GM18861 (cell line): ENCODE data around the gene POLR2L.

Source experiments
- ATAC-seq: cut with Tn5 transposase; IDR thresholded peaks from one replicate; pipeline ENCODE4 v1.9.1; 2021; ENCODE audit not compliant: unreplicated experiment

POLR2L gene

DNA sequence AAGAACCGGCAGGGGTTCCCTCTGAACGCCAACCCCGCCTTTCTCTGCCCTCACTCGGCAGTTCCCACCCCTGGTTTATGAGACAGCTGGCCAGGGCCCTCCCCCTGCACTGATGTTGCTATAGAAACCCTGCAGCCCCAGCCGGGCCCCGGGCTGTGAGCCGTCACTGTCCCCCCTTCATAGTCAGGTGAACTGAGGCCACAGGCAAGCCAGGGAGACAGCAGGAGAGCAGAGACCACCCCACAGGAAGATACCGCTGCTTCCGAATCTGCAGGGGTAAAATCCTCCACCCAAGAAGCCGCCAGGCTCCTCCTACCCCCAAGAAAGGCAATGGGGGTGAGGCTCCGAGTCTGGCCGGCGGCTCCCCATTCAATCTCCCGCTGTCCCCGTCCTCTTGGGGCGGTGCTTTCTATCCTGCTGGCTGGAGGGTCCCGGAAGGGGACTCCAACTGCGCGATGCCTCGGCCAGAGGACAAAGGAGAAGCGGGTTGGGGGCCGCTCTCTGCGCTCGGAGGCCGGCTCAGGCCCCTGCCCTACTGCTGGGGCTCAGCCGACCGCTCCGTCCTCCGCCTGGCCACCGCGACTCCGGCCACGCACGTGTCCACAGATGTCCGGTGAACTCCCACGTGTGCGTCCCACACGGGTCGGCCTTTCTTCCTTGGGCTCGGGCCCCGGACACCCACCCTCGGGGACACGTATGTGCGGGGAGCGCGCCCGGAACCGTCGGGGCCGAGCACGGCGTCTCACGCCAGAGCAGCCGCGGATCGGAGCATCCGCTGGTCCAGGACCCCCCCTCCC is 44.8 kb downstream of the POLR2L start:
- peak; percentile 32 for ATAC-seq

GRCh38 chr11:796565-797295 is 45.6 kb downstream of the POLR2L start:
- ATAC-seq = no peak

DNA sequence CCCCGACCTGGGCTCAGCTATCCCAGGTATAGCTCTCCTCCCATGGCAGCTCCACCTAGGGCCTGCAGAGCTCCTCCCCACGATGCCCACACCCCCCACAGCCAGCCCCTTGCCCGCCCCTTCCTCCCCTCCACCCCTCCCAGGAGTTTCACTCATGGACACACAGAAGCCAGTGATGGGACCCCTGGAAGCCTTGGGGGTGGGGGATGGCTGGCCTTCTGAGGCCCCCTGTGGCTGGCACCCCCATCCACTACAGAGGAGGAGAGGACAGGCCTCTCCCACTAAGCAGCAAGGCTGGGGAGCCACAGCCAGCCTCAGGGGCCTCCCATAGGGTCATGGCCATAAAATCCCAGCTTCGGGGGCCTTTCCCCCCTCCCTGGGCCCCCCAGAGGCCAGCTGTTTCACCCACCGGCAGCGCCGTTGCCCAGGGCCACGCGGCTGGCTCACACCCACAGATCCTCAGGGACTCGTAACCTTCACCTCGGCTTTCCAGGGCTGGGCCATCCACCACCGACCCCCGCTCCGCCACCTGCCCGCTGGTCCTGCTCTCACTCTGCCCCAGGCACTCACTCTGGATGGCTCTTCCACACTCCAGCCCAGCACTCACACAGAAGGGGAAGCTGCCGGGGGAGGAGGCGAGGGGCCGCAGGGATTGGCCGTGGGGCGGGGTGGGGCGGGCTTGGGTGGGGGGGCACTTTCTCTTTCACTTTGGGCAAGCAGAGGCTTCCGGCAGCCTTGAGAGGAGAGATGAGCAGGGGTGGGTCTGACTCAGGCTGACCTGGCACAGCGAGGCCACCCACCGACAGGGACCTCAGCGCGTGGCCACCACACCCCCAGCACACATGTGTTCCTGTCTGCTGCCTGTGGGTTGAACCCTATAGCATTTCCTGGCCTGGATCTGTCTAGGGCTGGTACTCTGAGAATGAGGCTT is 46.4 kb downstream of the POLR2L start:
- no peak for ATAC-seq

DNA sequence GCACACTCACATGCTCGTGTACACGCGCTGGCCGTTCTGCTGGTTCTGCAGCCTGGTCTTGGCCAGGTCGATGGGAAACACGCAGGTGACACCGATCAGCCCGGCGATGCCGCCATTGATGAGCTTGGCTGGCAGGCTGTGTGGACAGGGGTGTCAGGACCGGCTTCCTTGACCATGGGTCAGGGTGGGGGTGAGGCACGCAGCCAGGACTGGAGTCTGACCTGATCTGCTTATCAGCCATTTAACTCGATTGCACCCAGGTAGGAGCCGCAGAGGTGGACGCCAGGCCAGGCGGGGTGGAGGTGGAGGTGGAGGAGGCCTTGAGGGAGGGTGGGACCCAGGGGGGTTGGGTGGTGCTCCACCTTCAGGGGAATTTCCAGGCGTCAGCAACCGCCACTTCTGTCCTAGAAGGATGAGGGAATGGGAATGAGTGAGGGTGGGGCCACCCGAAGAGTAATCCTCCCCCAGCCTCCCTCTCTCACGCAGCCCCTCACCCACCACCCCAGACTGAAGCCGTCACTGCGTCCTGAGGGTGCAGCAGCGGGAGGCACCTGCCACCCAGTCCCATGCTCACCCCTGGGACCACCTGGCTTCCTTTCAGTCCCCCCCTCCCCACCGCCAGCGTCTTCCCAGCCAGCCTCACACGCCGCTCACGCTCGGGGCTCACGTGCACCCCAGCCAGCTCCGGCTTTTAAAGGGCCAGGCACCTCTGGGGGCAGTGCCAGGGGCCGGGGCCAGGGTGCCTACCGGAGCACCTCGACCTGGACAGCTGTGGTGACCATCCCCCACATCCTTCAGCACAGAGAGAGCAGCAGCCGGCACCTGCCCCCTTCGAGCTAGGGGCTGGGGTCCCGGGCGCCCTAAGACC is 47.3 kb downstream of the POLR2L start:
- ATAC-seq = no peak

DNA sequence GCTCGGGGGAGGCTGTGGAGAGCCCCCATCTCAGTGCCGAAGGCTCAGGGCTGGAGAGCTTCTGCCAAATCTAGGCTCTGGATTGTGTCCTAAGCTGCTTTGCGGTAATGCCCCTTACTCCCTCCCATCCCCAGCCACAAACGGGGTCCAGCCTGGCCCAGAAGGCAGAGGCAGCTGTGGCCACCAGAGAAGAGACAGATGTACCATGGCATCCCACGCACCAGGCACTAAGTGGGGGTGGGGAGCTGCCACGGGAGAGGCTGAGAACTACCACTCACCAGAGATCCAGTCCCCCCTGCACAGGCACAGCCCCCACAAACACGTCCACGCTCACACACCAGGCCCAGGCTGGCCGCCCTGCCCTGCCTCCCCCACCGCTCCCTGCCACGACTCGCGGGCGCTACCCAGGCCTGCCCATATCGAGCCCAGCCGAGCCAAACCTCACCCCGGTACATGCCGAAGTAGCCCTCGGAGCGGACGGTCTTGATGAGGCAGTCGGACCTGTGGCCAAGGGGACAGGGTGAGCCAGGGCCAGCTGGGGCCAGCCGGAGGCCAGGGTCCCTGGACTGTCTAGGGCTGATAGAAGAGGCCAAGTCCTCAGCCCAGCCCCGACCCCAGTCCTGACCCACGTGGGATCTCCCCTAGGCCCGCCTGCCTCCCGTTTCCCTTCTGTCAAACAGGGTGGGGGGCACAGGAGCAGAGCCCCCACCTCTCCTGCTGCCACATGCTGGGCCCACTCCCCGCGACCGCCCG is 48.1 kb downstream of the POLR2L start:
- ATAC-seq = no peak

GRCh38 chr11:793556-793955 is 48.8 kb downstream of the POLR2L start:
- no peak for ATAC-seq

DNA sequence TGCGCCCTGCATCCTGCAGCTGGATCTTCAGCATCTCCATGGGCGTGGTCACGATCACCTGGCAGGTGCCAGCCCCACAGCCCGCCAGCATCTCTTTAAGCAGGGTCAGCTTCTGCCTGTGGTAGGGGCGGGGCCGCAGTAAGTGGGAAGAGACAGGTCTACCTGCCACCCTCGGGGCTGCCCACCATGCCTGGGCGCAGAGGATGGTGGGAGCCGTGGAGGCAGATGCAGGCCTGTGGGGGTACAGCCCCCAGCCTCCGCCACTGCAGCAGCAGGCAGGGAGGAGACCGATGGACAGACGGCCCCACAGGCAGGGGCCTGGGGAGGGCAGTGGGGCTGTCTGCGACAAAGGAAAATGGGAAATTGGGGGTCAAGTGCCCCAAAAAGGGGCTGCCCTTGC is 49.5 kb downstream of the POLR2L start:
- no peak for ATAC-seq

- ATAC-seq = no peak
These were observed 49.9 kb downstream of the POLR2L start for GRCh38 chr11:792535-792821.

DNA sequence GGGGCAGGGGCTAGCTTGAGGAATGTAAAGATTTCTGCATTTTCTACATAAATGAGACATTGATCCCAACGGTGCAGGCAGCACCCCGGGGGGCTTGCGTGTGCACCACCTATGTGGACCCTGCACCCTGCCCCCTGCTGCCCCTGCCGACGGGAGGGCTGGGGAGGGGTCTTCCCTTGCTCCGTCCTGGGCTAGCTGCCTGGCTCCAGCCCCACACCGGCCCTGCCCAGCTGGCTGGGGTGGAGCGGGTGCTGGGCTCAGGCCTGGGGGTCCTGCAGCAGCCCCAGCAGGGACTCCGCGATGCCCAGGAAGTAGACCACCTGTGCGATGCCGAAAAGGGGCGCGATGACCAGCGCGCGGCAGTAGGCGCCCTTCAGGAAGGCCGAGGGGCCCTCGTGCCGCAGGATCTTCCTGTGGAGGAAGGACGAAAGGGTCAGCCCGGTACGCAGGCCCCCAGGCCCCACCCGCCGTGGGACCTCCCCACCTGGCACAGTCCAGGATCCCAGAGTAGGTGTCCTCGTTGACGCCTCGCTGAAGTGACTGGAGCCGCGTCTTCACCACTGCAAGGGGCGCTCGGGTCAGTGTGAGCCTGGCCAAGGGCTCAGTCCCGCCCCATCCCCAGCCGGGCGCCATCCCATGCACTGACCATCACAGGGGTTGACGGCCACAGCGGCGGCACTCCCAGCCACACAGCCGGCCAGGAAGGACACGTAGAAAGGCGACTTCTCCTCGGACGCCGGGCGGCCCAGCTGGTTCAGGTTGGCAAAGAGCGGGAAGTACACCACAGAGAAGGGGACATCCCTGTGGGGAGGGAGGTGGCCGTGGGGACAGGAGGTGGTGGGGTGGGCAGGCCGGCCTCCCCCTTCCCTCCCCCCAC is 50.4 kb downstream of the POLR2L start:
- no peak for ATAC-seq

DNA sequence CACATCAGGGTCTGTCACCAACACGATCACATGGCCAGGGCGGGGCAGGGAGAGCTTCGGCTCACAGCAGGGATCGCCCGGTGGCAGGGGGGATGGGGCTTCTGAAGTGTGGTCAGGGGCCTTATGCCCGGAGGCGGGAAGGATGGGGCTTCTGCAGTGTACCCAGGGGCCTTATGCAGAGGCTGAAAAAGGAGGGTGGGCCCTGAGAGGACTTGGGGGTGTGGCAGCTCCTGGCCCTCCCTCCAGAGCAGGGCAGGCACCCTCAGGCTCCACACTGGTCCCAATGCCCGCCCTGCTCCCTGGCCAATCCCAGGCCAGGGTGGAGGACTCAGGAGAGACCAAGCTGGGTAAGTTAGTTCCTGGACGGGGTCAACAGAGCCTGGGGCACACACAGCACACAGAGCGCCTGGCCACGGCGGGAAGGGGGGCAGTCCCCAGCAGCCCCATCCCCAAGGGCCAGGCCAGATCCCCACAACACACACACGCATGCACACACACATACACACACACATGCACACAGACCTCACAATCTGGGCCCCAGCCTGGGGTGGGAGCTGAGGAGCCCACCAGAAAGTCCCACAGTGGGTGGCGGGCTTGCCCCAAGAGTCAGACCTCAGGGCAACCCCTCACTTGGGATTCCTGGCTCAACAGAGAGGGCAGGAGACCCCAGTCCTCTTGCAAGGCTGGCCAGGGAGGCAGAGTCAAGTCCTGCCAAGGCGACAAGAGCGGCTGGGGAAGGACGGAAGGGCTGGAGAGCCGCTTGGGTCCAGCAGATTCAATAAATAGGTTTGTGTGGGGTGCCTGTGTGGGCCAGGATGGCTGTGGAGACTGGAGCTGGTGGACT is 51.4 kb downstream of the POLR2L start:
- no peak for ATAC-seq

DNA sequence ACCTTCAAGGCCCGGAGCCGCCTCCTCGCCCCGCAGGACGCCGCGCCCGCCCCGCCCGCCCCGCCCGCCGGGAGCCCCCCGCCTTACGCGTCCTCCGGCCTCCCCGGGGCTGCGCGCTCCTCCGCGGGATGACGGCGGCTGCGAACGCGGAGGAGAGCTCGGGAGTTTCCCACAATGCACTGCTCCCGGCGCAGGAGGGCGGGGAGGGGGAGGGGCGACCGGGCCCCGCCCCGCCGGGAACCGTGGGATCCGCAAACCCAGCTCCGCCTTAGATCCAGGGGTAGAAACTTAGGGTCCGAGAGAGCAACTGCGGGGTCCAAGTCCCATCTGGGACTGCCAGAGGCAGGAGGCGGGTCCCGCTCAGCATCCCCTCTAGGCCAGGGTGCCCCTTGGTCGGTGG is 52.4 kb downstream of the POLR2L start, which contains the start of gene CEND1:
Gene CEND1, minus strand, starts transcription at position 148 of the 400 bp plus-strand sequence. CDS start 1,514 bp downstream, outside the sequence.
- no peak for ATAC-seq
